K562 (cell line): ENCODE data around the gene CXCL1. TPM values are rescaled to one million over a fixed set of nuclear protein-coding genes. Genes with fewer than 3 reads are reported as not detected.

Source experiments
- BRD9 ChIP-seq: fragments of 450-650 bp; IDR thresholded peaks from 2 replicates; pipeline ENCODE4 v1.6.1; 2018; ENCODE audit warnings: low read depth; ENCODE audit not compliant: partially characterized antibody
- COPS2 ChIP-seq: fragments of 450-650 bp; conservative IDR thresholded peaks from 2 replicates; pipeline ENCODE4 v1.6.1; 2016; ENCODE audit warnings: mild to moderate bottlenecking, moderate library complexity
- E2F8 ChIP-seq: fragments of 450-650 bp; IDR thresholded peaks from 2 replicates; pipeline ENCODE4 v1.7.1; 2018; ENCODE audit warnings: mild to moderate bottlenecking, low read depth; ENCODE audit not compliant: partially characterized antibody
- ELF1 ChIP-seq: fragments of 200-800 bp; sonication (Bioruptor generic); IDR thresholded peaks from 2 replicates; pipeline ENCODE4 v1.6.1; 2016; ENCODE audit warnings: missing genetic modification characterization, missing compliant biosample characterization
- ESRRA ChIP-seq: fragments of 450-650 bp; IDR thresholded peaks from 2 replicates; pipeline ENCODE4 v1.6.1; 2014; ENCODE audit warnings: low read depth, mild to moderate bottlenecking, moderate library complexity, borderline replicate concordance
- KAT2B ChIP-seq: IDR thresholded peaks from one replicate; pipeline ENCODE4 v1.6.1; 2012; ENCODE audit warnings: low read depth, mild to moderate bottlenecking, control low read depth, inconsistent platforms, low read length, moderate library complexity
- MECOM ChIP-seq: fragments of 250-450 bp; sonication (Bioruptor Pico); IDR thresholded peaks from 2 replicates; pipeline ENCODE4 v1.8.0; 2022; ENCODE audit warnings: inconsistent platforms
- PURB ChIP-seq: sonication (generic); formaldehyde crosslinking; IDR thresholded peaks from 2 replicates; pipeline ENCODE4 v1.9.0; 2021; ENCODE audit warnings: low read depth, mild to moderate bottlenecking, missing genetic modification reagents
- STAT5A ChIP-seq: IDR thresholded peaks from 2 replicates; pipeline ENCODE4 v1.6.1; 2012; ENCODE audit warnings: low read length, inconsistent platforms, borderline replicate concordance
- TCF7 ChIP-seq: sonication (generic); IDR thresholded peaks from 2 replicates; pipeline ENCODE4 v1.6.1; 2016; ENCODE audit warnings: antibody characterized with exemption, borderline replicate concordance
- TSHZ1 ChIP-seq: fragments of 250-450 bp; sonication (Bioruptor Pico); IDR thresholded peaks from 2 replicates; pipeline ENCODE4 v1.4.0; 2020; ENCODE audit warnings: mild to moderate bottlenecking, moderate library complexity
- ZFP1 ChIP-seq: fragments of 450-650 bp; formaldehyde crosslinking; IDR thresholded peaks from 2 replicates; pipeline ENCODE4 v1.4.0; 2020; ENCODE audit warnings: mild to moderate bottlenecking, mixed read lengths
- ZFP30 ChIP-seq: fragments of 250-450 bp; sonication (Bioruptor Pico); IDR thresholded peaks from 2 replicates; pipeline ENCODE4 v1.8.0; 2022; ENCODE audit warnings: moderate library complexity, mild to moderate bottlenecking, inconsistent platforms, borderline replicate concordance
- ZNF24 ChIP-seq: fragments of 450-650 bp; IDR thresholded peaks from 2 replicates; pipeline ENCODE4 v1.6.1; 2016
- ZNF41 ChIP-seq: fragments of 250-450 bp; sonication (Bioruptor Pico); conservative IDR thresholded peaks from 2 replicates; pipeline ENCODE4 v1.4.0; 2020; ENCODE audit warnings: mild to moderate bottlenecking
- ZZZ3 ChIP-seq: fragments of 450-650 bp; IDR thresholded peaks from 2 replicates; pipeline ENCODE4 v1.6.1; 2016; ENCODE audit warnings: antibody characterized with exemption, mild to moderate bottlenecking, moderate library complexity
- polyA plus RNA-seq, 8 experiments: library from polyadenylated mRNA; depleted of rRNA in 4 of 8; stranded (reverse) in 5 of 8; unstranded in 3 of 8; fragments of >200 nt; fragmentation: Nextera tagmentation in 2 of 8; fragmentation: Illumina TruSeq in 1 of 8; extraction: Ambion mirVana in 2 of 8; extraction: Trizol in 1 of 8; gene quantifications; 2 replicates each; pipeline versions ENCODE4 v1.2.1 to v1.2.3, GENCODE V29; 2011 to 2014; ENCODE audit warnings: inconsistent platforms in 1 of 8, missing spikeins in 1 of 8
- total RNA-seq, 7 experiments: library from RNA; depleted of rRNA in 6 of 7; stranded (reverse); fragments of >200 nt in 6 of 7; fragmentation: Illumina TruSeq in 2 of 7; extraction: Trizol in 2 of 7; gene quantifications; 2 replicates each; pipeline versions ENCODE4 v1.2.1 to v1.2.3, GENCODE V29; 2011 to 2021; ENCODE audit warnings: low replicate concordance in 1 of 7
- TF ChIP-seq, protein P1 (sequence below): fragments of 250-450 bp; sonication (Bioruptor Pico); IDR thresholded peaks from 2 replicates; pipeline ENCODE4 v1.9.0; 2021; ENCODE audit warnings: mild to moderate bottlenecking, inconsistent platforms

The CXCL1 gene
- total and polyA plus RNA-seq, 9 of the 15 experiments (the other 6 are each of a cell fraction or from before 2014, with no cell fraction given), result 0.07 to 2.2 (median 0.32) TPM; not detected in 3

GRCh38 chr4:73904491-73904890 is 35.3 kb downstream of the CXCL1 start (continued):
- TF ChIP-seq, protein P1, sequence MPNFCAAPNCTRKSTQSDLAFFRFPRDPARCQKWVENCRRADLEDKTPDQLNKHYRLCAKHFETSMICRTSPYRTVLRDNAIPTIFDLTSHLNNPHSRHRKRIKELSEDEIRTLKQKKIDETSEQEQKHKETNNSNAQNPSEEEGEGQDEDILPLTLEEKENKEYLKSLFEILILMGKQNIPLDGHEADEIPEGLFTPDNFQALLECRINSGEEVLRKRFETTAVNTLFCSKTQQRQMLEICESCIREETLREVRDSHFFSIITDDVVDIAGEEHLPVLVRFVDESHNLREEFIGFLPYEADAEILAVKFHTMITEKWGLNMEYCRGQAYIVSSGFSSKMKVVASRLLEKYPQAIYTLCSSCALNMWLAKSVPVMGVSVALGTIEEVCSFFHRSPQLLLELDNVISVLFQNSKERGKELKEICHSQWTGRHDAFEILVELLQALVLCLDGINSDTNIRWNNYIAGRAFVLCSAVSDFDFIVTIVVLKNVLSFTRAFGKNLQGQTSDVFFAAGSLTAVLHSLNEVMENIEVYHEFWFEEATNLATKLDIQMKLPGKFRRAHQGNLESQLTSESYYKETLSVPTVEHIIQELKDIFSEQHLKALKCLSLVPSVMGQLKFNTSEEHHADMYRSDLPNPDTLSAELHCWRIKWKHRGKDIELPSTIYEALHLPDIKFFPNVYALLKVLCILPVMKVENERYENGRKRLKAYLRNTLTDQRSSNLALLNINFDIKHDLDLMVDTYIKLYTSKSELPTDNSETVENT (CRISPR knock-in tag), result no peak
- no peak for TF ChIP-seq ZFP30 (CRISPR knock-in tag)
- TF ChIP-seq COPS2, result no peak
- TF ChIP-seq KAT2B, result no peak
- TF ChIP-seq TSHZ1 (CRISPR knock-in tag), result no peak
- no peak for TF ChIP-seq MECOM
- TF ChIP-seq ZZZ3, result no peak
- no peak for TF ChIP-seq PURB (CRISPR knock-in tag)
- TF ChIP-seq STAT5A, result no peak
- no peak for TF ChIP-seq ZNF24
- TF ChIP-seq ZNF41 (CRISPR knock-in tag), result no peak
- TF ChIP-seq ESRRA, result peak; percentile 82; the same call in 1 of the 2 replicates
- no peak for TF ChIP-seq ZFP1 (CRISPR knock-in tag)
- TF ChIP-seq TCF7, result no peak
- no peak for TF ChIP-seq E2F8
- TF ChIP-seq ELF1 (tag), result no peak
- TF ChIP-seq BRD9, result no peak
